Measurements from ENCODE around the gene MPIG6B. TPM values are rescaled to one million over a fixed set of nuclear protein-coding genes. Genes with fewer than 3 reads are reported as not detected.

Gene MPIG6B
- total RNA-seq, 1 donor from 2014 or later: not detected

DNA sequence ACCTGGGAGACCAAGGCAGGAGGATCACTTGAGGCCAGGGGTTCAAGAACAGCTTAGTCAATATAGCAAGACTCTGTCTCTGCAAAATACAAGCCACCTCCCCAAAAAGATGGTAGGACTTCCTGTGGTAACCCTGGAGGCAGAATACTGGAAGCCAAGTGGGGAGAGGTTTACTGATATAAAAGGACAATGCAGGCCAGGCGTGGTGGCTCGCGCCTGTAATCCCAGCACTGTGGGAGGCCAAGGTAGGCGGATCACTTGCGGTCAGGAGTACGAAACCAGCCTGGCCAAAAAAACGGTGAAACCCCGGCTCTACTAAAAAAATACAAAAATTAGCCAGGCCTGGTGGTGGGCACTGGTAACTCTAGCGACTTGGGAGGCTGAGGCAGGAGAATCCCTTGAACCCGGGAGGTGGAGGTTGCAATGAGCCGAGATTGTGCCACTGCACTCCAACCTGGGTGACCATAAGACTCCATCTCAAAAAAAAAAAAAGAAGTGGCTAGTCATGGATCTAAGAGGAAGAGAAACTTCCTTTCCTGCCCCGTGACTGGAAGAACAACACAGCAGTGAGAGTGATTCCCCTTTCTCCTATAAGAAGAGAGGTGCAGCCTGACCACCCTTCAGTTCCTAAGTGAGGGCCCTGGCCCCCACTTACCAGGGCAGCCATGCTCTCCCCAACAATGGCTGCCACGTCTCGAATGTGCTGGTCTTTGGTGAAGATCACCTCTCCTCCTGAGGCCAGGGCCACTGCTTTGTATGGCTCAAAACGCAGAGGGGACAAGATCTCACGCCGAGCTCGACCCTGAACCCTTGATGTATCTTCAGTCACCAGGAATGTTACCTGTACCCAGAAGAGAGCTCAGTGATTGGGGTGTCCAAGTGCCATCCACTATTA is 45.4 kb downstream of the MPIG6B start:
- no peak for DNase-seq

GRCh38 chr6:31769684-31770371 is 46.7 kb downstream of the MPIG6B start:
- peak; percentile 31 for DNase-seq

GRCh38 chr6:31770860-31771259 is 47.7 kb downstream of the MPIG6B start:
- no peak for DNase-seq

- peak; percentile 36 for DNase-seq
Measured at GRCh38 chr6:31771992-31772358, 48.8 kb downstream of the MPIG6B start.

GRCh38 chr6:31775184-31775583 is 52.0 kb downstream of the MPIG6B start:
- DNase-seq: no peak

GRCh38 chr6:31775633-31776484 is 52.7 kb downstream of the MPIG6B start:
- DNase-seq: no peak

Small RNA genes within 50 kb of the gene (small RNA-seq; reads per million reads assigned to genes)
- gene LY6G6D (ENCODE audit: low replicate concordance) (not detected), gene MIR4646 (ENCODE audit: low replicate concordance) (not detected), gene MSH5-SAPCD1 (ENCODE audit: low replicate concordance) (not detected), gene RNU6-850P (ENCODE audit: low replicate concordance) (not detected), gene SAPCD1 (ENCODE audit: low replicate concordance) (not detected)

Other genes with a start within 250 kb of the MPIG6B start
- 3.9 TPM for gene MICB, start 225.2 kb upstream of the MPIG6B start, total RNA-seq
- not detected for gene MCCD1, start 194.4 kb upstream of the MPIG6B start, total RNA-seq
- 319 TPM for gene DDX39B, start 181.4 kb upstream of the MPIG6B start, total RNA-seq
- 1.3 TPM for gene ATP6V1G2, start 176.8 kb upstream of the MPIG6B start, total RNA-seq
- gene NFKBIL1, start 175.8 kb upstream of the MPIG6B start, total RNA-seq: 11.4 TPM
- not detected for gene LTA, start 151.1 kb upstream of the MPIG6B start, total RNA-seq
- gene TNF, start 147.8 kb upstream of the MPIG6B start, total RNA-seq: not detected
- gene LTB, start 140.9 kb upstream of the MPIG6B start, total RNA-seq: 1.7 TPM
- gene LST1, start 137.1 kb upstream of the MPIG6B start, total RNA-seq: 1.5 TPM
- gene NCR3, start 130.4 kb upstream of the MPIG6B start, total RNA-seq: not detected
- gene AIF1, start 108.1 kb upstream of the MPIG6B start, total RNA-seq: 10.9 TPM
- 66.1 TPM for gene PRRC2A, start 102.7 kb upstream of the MPIG6B start, total RNA-seq
- 154 TPM for gene BAG6, start 70.7 kb upstream of the MPIG6B start, total RNA-seq
- gene APOM, start 67.5 kb upstream of the MPIG6B start, total RNA-seq: not detected
- 20.8 TPM for gene C6orf47, start 62.6 kb upstream of the MPIG6B start, total RNA-seq
- 18.0 TPM for gene GPANK1, start 58.4 kb upstream of the MPIG6B start, total RNA-seq
- gene CSNK2B, start 57.3 kb upstream of the MPIG6B start, total RNA-seq: 92.1 TPM
- 2.6 TPM for gene LY6G5B, start 53.4 kb upstream of the MPIG6B start, total RNA-seq
- not detected for gene LY6G5C, start 42.3 kb upstream of the MPIG6B start, total RNA-seq
- 46.2 TPM for gene ABHD16A, start 20.0 kb upstream of the MPIG6B start, total RNA-seq
- gene LY6G6F, start 16.5 kb upstream of the MPIG6B start, total RNA-seq: 0.82 TPM
- not detected for gene LY6G6D, start 8.0 kb upstream of the MPIG6B start, total RNA-seq
- 1.1 TPM for gene LY6G6C, start 1.6 kb upstream of the MPIG6B start, total RNA-seq
- 114 TPM for gene DDAH2, start 5.9 kb downstream of the MPIG6B start, total RNA-seq
- gene CLIC1, start 13.2 kb downstream of the MPIG6B start, total RNA-seq: 131 TPM
- gene MSH5, start 16.6 kb downstream of the MPIG6B start, total RNA-seq: 9.6 TPM
- gene SAPCD1, start 39.3 kb downstream of the MPIG6B start, total RNA-seq: not detected
- 2.3 TPM for gene VWA7, start 54.0 kb downstream of the MPIG6B start, total RNA-seq
- 42.5 TPM for gene VARS1, start 72.4 kb downstream of the MPIG6B start, total RNA-seq
- 20.8 TPM for gene LSM2, start 83.6 kb downstream of the MPIG6B start, total RNA-seq
- 4.5 TPM for gene HSPA1L, start 91.9 kb downstream of the MPIG6B start, total RNA-seq
- gene HSPA1A, start 92.2 kb downstream of the MPIG6B start, total RNA-seq: 698 TPM
- gene HSPA1B, start 104.4 kb downstream of the MPIG6B start, total RNA-seq: 827 TPM
- 25.6 TPM for gene NEU1, start 139.4 kb downstream of the MPIG6B start, total RNA-seq
- 1.7 TPM for gene SLC44A4, start 155.6 kb downstream of the MPIG6B start, total RNA-seq
- gene EHMT2, start 174.3 kb downstream of the MPIG6B start, total RNA-seq: 37.4 TPM
- gene ZBTB12, start 178.7 kb downstream of the MPIG6B start, total RNA-seq: 5.7 TPM
- 0.51 TPM for gene C2, start 204.3 kb downstream of the MPIG6B start, total RNA-seq
- gene CFB, start 222.7 kb downstream of the MPIG6B start, total RNA-seq: 7.1 TPM
- 79.7 TPM for gene NELFE, start 235.6 kb downstream of the MPIG6B start, total RNA-seq
- gene SKIC2, start 235.8 kb downstream of the MPIG6B start, total RNA-seq: 30.6 TPM
- gene DXO, start 248.8 kb downstream of the MPIG6B start, total RNA-seq: 10.7 TPM

All from tongue (tissue), 3 donors.